Heart left ventricle (tissue), 16 donors: ENCODE data around the gene KLHL29. TPM values are rescaled to one million over a fixed set of nuclear protein-coding genes. Genes with fewer than 3 reads are reported as not detected.
A peak's percentile ranks its signal among the peaks of the same experiment; 100 is the strongest.

Source experiments
- ATAC-seq, 4 donors: fragments of 200-7000 bp; cut with Tn5 transposase; one replicate each; pipeline ENCODE4 v1.9.1; 2020 to 2022; ENCODE audit warnings: moderate library complexity in 4 of 4, mild to moderate bottlenecking in 3 of 4, moderate number of reproducible peaks in 1 of 4
- DNase-seq, 5 donors: peaks; one replicate each; pipeline ENCODE4 v3.0.0-alpha.2; 2020
- H3K27ac ChIP-seq, 12 donors: fragments of 200-600 bp; sonication (generic) in 4 of 12; one replicate each; pipeline versions ENCODE4 v1.5.0 to v1.8.0; 2016 to 2022; ENCODE audit warnings: mild to moderate bottlenecking in 2 of 12
- H3K27me3 ChIP-seq, 9 donors: fragments of 200-600 bp; sonication (generic) in 2 of 9; one replicate each; pipeline versions ENCODE4 v1.5.1 to v1.8.0; 2016 to 2022; ENCODE audit warnings: mild to moderate bottlenecking in 3 of 9
- H3K36me3 ChIP-seq, 9 donors: fragments of 200-600 bp; sonication (generic) in 2 of 9; one replicate each; pipeline versions ENCODE4 v1.5.0 to v1.8.0; 2018 to 2022; ENCODE audit warnings: mild to moderate bottlenecking in 2 of 9
- H3K4me1 ChIP-seq, 12 donors: fragments of 200-600 bp; sonication (generic) in 4 of 12; one replicate each; pipeline versions ENCODE4 v1.5.0 to v1.8.0; 2016 to 2022; ENCODE audit warnings: mild to moderate bottlenecking in 3 of 12
- H3K4me3 ChIP-seq, 12 donors: fragments of 200-600 bp; sonication (generic) in 4 of 12; one replicate each; pipeline versions ENCODE4 v1.5.0 to v1.8.0; 2017 to 2022; ENCODE audit warnings: mild to moderate bottlenecking in 9 of 12, moderate library complexity in 4 of 12
- H3K9me3 ChIP-seq, 12 donors: fragments of 200-600 bp; sonication (generic) in 4 of 12; one replicate each; pipeline versions ENCODE4 v1.5.0 to v1.8.0; 2016 to 2022; ENCODE audit warnings: mild to moderate bottlenecking in 1 of 12
- POLR2A ChIP-seq, 2 donors: fragments of 450-650 bp; IDR thresholded peaks; one replicate each; pipeline ENCODE4 v1.6.1; 2017; ENCODE audit warnings: antibody characterized with exemption in 2 of 2, mild to moderate bottlenecking in 2 of 2, moderate library complexity in 2 of 2
- WGBS, 4 donors: extraction: QIAGEN DNeasy Blood & Tissue Kit in 2 of 4; methylation state at CpG; one replicate each; pipeline versions ENCODE4 v1.1.5 to v1.1.7; 2013 to 2018; 5-methylcytosine and 5-hydroxymethylcytosine counted together
- intact Hi-C, 10 donors: fragments of 100-400 bp; cut with DNase I; formaldehyde crosslinking; loops; one replicate each; pipeline versions ENCODE4 v1.11.1 to v1.14.2; 2022
- polyA plus RNA-seq, 2 donors: library from polyadenylated mRNA; stranded (reverse); fragments of 200-250 nt; gene quantifications; one replicate each; pipeline ENCODE4 v1.2.3, GENCODE V29; 2013
- total RNA-seq, 9 donors: library from RNA; depleted of rRNA in 2 of 9; stranded (reverse); fragments of >200 nt in 2 of 9; fragmentation: NEBNext Ultra II Directional in 3 of 9; extraction: Animal tissue kit (Norgen Biotek cat#: 25700) in 3 of 9; gene quantifications; one replicate each; pipeline versions ENCODE4 v1.1.0 to v1.2.4, GENCODE V29; 2016 to 2023
- TF ChIP-seq, protein P1 (sequence below), 12 donors: fragments of 200-600 bp; sonication (generic) in 4 of 12; IDR thresholded peaks; one replicate each; pipeline versions ENCODE4 v1.5.0 to v1.8.0; 2018 to 2022; ENCODE audit warnings: antibody characterized with exemption in 12 of 12, mild to moderate bottlenecking in 5 of 12
- donor health status: ischemic (EF 13 %, LVEDD 7.1; RV severe dilation, severe dysfunction).
- donor health status: healthy with polysubstance abuse.
- donor health status: DM: no; HTN: yes; CAD: no.
- donor health status: DM: no; HTN: no; CAD: no.
- donor health status: ischemic (EF 25% LVEDD 6.9; RV normal size, moderate dysfunction).
- donor health status: ischemic (EF 25% LVEDD 5.7; RV mildly dilated, moderate dysfunction).
- donor health status: healthy.
- donor health status: DM: yes; HTN: yes; CAD: no.
- donor health status: ischemic (EF 35%, LVEDD 5.7; RV mildly dilated, moderate dysfunction).
- donor health status: nonischemic (EF 11% LVEDD 7.7; RV severe dilation, severe dysfunction).
- donor health status: DM: yes; HTN: yes; CAD: no.
- donor health status: PGD.
- donor health status: ischemic (EF 29% LVEDD 5.4; RV normal size, mild dysfunction).
- donor health status: nonischemic (EF 23%, LVEDD 6.1; RV moderate dilation, normal function).

KLHL29 gene
- total and polyA plus RNA-seq, 11 donors: 0.74 to 2.7 (median 1.1) TPM

DNA sequence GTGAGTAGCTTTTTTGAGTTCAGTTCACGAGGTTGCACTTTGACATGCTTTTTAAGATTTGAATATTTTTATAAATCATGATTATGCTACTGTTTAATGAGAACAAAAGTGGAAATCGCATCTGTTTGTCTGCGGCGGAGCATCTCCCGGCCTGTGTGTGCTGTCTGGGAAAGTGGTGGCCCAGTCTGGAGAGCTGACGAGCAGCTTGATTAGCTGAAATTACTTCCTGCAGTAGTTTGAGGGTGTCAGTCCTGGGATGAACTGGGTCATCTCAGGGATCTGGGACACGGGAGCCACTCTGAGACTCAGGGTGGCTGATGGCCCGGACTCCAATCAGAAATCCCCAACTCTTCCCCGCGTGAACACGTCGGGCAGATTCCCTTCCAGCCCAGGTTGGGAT, 115.9 kb downstream of the KLHL29 start:
- no peak for DNase-seq
- TF ChIP-seq POLR2A (IDR thresholded peaks at IDR 0.05): no peak
- TF ChIP-seq, protein P1, sequence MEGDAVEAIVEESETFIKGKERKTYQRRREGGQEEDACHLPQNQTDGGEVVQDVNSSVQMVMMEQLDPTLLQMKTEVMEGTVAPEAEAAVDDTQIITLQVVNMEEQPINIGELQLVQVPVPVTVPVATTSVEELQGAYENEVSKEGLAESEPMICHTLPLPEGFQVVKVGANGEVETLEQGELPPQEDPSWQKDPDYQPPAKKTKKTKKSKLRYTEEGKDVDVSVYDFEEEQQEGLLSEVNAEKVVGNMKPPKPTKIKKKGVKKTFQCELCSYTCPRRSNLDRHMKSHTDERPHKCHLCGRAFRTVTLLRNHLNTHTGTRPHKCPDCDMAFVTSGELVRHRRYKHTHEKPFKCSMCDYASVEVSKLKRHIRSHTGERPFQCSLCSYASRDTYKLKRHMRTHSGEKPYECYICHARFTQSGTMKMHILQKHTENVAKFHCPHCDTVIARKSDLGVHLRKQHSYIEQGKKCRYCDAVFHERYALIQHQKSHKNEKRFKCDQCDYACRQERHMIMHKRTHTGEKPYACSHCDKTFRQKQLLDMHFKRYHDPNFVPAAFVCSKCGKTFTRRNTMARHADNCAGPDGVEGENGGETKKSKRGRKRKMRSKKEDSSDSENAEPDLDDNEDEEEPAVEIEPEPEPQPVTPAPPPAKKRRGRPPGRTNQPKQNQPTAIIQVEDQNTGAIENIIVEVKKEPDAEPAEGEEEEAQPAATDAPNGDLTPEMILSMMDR (IDR thresholded peaks at IDR 0.05): no peak
- Histone ChIP-seq H3K4me3 (no peak overlapping the region), H3K4me1 (peaks cover 0 to 67% (median 12%) of the 10 kb centered on the region in 12 donors), H3K27ac (no peak overlapping the region), H3K27me3 (peaks cover 0 to 2% (median 0%) of the 10 kb centered on the region in 9 donors), H3K36me3 (no peaks in the 10 kb centered on the region), H3K9me3 (no peaks in the 10 kb centered on the region)
- WGBS, 4 donors: 86 to 95% (median 93%) methylated on average over 10 to 12 of the region's 12 CpGs
- intact Hi-C loops: loop anchor here in 1 of 10 donors (10.0 kb wide), 1 partner anchor 64 kb away; no protein-coding TSS in a partner anchor
- ATAC-seq: no peak

DNA sequence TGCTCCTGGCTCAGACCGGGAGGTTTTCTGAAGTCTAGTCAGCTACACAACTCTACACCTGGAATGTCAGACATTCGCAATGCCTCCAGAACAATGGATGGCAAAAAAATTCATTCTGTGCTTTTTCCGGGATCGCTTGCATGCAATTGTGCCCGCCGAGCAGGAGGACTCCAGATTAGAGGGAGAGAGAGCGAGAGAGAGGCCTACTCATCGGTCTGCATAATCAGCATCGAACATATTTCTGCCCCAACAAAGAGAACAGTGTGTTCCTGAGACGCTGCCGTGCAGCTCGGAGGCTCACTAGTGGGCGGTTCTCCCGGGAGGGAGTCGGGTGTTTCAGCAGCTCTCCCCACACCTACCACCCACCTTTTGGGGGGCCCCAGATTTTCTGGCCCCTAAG, 117.1 kb downstream of the KLHL29 start:
- no peak for TF ChIP-seq POLR2A (IDR thresholded peaks at IDR 0.05)
- TF ChIP-seq, protein P1 (IDR thresholded peaks at IDR 0.05): no peak
- H3K4me1 ChIP-seq: peaks cover 0 to 68% (median 21%) of the 10 kb centered on the region in 12 donors
- 67 to 88% (median 86%) methylated on average over 15 of the region's 15 CpGs for WGBS, 4 donors
- no peak overlapping the region for H3K4me3 ChIP-seq
- intact Hi-C loops: loop anchor here in 1 of 10 donors (10.0 kb wide), 1 partner anchor 63 kb away; no protein-coding TSS in a partner anchor
- ATAC-seq (peak in 2 of 4 donors; percentile 10 to 36), DNase-seq (peak in 1 of 5 donors; percentile 24)
- no peaks in the 10 kb centered on the region for H3K27me3 ChIP-seq
- no peaks in the 10 kb centered on the region for H3K9me3 ChIP-seq
- no peaks in the 10 kb centered on the region for H3K36me3 ChIP-seq
- H3K27ac ChIP-seq: no peak overlapping the region

DNA sequence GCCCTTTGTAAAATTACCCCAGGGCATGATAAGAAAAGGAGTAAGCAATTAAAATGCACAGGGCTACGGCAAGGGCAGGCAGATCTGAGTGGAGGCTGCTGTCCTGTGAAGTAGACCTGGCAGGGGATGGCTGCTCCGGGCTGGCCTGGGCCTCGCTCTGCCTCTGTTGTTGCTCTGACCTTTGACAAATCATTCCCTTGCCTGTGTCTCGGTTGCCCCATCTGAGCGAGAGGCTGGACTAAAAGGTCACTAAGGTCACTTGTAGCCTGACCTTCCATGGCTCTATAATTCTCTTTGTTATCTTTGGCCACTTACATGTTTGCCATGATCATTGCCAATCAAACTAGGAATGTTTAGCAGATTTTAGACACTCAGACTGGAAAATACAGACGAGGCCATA, 118.1 kb downstream of the KLHL29 start:
- no peak for ATAC-seq
- H3K9me3 ChIP-seq: no peaks in the 10 kb centered on the region
- no peaks in the 10 kb centered on the region for H3K36me3 ChIP-seq
- no peak overlapping the region for H3K27ac ChIP-seq
- TF ChIP-seq, protein P1 (IDR thresholded peaks at IDR 0.05): no peak
- no peak for TF ChIP-seq POLR2A (IDR thresholded peaks at IDR 0.05)
- H3K4me3 ChIP-seq: no peak overlapping the region
- H3K27me3 ChIP-seq: no peaks in the 10 kb centered on the region
- DNase-seq: peak in 1 of 5 donors; percentile 20
- intact Hi-C loops: loop anchor here in 1 of 10 donors (10.0 kb wide), 1 partner anchor 62 kb away; no protein-coding TSS in a partner anchor
- peaks cover 0 to 68% (median 26%) of the 10 kb centered on the region in 12 donors for H3K4me1 ChIP-seq
- 52 to 83% (median 77%) methylated on average over 6 of the region's 6 CpGs for WGBS, 4 donors

DNA sequence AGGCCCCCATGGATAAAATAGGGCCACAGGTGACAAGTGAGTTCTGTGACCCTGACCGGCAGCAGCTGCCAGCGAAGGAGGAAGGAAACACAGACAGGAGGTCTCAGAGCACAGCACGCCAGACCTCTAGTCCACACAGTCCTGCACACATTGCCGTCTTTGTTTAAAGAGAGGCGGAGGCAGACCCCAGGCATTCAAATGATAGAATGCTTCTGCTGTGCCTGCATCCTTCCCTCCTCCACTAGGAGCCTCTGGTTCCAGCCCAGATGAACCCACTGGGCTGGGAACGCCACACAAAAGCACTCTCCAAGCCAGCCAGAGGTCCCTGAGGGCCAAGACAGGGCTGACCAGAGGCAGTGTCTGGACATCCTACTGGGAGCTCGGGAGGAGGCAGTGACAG, 118.7 kb downstream of the KLHL29 start:
- Histone ChIP-seq H3K36me3 (no peaks in the 10 kb centered on the region), H3K27me3 (no peaks in the 10 kb centered on the region), H3K4me1 (peaks cover 0 to 67% (median 23%) of the 10 kb centered on the region in 12 donors), H3K4me3 (no peak overlapping the region), H3K27ac (no peak overlapping the region), H3K9me3 (no peaks in the 10 kb centered on the region)
- ATAC-seq: no peak
- intact Hi-C loops: loop anchor here in 1 of 10 donors (10.0 kb wide), 1 partner anchor 61 kb away; no protein-coding TSS in a partner anchor
- TF ChIP-seq, protein P1 (IDR thresholded peaks at IDR 0.05): no peak
- TF ChIP-seq POLR2A (IDR thresholded peaks at IDR 0.05): no peak
- DNase-seq: peak in 1 of 5 donors; percentile 9
- 67 to 80% (median 75%) methylated on average over 7 of the region's 7 CpGs for WGBS, 4 donors
